Esophagus muscularis mucosa (tissue), 4 donors: Measurements from ENCODE around the gene PDP2.

ENCODE experiments used
- EP300 ChIP-seq: sonication (generic); formaldehyde crosslinking; IDR thresholded peaks from one replicate; pipeline ENCODE4 v1.6.1; 2017; ENCODE audit warnings: antibody characterized with exemption
- POLR2A ChIP-seq: fragments of 450-650 bp; IDR thresholded peaks from one replicate; pipeline ENCODE4 v1.6.1; 2017; ENCODE audit warnings: antibody characterized with exemption, moderate library complexity, mild to moderate bottlenecking, low read depth
- TF ChIP-seq, protein P1 (sequence below), 3 experiments: fragments of 200-600 bp in 2 of 3; fragments of 450-650 bp in 1 of 3; sonication (generic) in 2 of 3; IDR thresholded peaks; one replicate each; pipeline ENCODE4 v1.5.1; 2017 to 2019; ENCODE audit warnings: antibody characterized with exemption in 3 of 3, mild to moderate bottlenecking in 2 of 3, moderate library complexity in 1 of 3

DNA sequence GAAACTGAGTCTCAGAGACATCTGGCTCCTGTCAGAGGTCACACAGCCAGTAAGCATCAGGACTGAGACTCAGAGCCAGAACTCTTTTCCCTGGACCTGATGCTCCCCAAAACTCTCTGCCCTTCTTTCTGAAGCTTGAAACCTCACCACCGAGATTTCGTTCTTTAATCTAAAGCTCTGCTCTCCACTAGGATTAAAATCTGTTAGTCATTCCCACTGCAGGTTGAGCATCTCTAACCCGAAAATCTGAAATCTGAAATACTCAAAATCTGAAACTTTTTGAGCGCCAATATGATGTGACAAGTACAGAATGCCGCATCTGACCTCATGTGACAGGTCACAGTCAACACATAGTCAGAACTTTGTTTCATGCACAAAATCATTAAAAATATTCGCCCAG lies 36.2 kb downstream of the PDP2 start:
- TF ChIP-seq POLR2A (no peak), EP300 (no peak)
- TF ChIP-seq, protein P1, sequence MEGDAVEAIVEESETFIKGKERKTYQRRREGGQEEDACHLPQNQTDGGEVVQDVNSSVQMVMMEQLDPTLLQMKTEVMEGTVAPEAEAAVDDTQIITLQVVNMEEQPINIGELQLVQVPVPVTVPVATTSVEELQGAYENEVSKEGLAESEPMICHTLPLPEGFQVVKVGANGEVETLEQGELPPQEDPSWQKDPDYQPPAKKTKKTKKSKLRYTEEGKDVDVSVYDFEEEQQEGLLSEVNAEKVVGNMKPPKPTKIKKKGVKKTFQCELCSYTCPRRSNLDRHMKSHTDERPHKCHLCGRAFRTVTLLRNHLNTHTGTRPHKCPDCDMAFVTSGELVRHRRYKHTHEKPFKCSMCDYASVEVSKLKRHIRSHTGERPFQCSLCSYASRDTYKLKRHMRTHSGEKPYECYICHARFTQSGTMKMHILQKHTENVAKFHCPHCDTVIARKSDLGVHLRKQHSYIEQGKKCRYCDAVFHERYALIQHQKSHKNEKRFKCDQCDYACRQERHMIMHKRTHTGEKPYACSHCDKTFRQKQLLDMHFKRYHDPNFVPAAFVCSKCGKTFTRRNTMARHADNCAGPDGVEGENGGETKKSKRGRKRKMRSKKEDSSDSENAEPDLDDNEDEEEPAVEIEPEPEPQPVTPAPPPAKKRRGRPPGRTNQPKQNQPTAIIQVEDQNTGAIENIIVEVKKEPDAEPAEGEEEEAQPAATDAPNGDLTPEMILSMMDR (IDR thresholded peaks at IDR 0.05): no peak
